ENCODE measurements around the gene GSPT1. TPM values are rescaled to one million over a fixed set of nuclear protein-coding genes. Genes with fewer than 3 reads are reported as not detected.

Gene GSPT1
- total RNA-seq, 1 experiment from 2014 or later = 101 TPM

GRCh38 chr16:11913425-11914079, 2.2 kb downstream of the GSPT1 start:
- DNase-seq (ENCODE audit: low read depth) = peak; percentile 45

- peak; percentile 37 for DNase-seq (ENCODE audit: low read depth)
These were observed 5.9 kb downstream of the GSPT1 start for GRCh38 chr16:11909653-11910545.

GRCh38 chr16:11907160-11907970, 8.4 kb downstream of the GSPT1 start:
- no peak for DNase-seq (ENCODE audit: low read depth)

GRCh38 chr16:11903906-11904305, 11.8 kb downstream of the GSPT1 start:
- DNase-seq (ENCODE audit: low read depth) = no peak

- peak; percentile 52 for DNase-seq (ENCODE audit: low read depth)
These were observed 14.7 kb downstream of the GSPT1 start for GRCh38 chr16:11901091-11901490.

- peak; percentile 65 for DNase-seq (ENCODE audit: low read depth)
These were observed 19.1 kb downstream of the GSPT1 start for GRCh38 chr16:11896486-11897176.

DNA sequence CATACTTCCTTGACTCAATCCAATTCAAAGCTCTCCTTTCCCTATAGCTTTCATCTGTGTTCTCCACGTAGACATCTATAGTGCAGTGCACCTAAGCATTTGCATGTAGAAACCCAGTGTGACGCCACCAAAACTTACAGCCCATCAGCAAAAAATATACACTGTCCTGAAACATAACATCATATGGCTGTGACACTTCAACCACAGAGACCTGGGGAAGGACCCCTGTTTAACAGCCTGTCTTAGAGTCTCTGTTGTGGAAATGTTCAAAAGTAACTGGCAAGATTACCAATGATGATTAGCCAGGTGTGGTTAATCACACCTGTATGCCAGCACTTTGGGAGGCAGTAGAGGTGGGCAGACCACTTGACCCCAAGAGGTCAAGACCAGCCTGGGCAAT, 22.2 kb downstream of the GSPT1 start:
- DNase-seq (ENCODE audit: low read depth) = no peak

GRCh38 chr16:11892761-11893160, 23.0 kb downstream of the GSPT1 start:
- DNase-seq (ENCODE audit: low read depth) = no peak

- no peak for DNase-seq (ENCODE audit: low read depth)
These were observed 25.4 kb downstream of the GSPT1 start for GRCh38 chr16:11890231-11890965.

DNA sequence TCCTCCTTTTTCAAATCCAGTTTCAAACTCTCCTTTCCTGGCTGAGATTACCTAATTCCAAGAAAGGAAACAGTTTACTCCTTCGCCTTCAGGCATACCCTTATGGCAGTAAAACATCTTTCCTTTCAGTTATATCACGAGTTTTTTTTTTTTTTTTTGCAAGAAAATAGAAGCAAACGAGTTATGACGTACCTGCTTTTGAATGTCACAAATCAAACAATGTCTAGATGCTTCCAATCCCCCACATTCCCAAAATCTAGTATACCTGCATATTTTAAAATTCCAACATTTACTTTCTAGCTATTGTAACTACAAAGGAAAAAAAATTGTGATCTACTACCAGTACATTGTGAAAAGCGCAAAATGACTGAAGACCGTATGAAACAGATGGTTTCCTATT, 28.9 kb downstream of the GSPT1 start:
- DNase-seq (ENCODE audit: low read depth) = no peak

DNA sequence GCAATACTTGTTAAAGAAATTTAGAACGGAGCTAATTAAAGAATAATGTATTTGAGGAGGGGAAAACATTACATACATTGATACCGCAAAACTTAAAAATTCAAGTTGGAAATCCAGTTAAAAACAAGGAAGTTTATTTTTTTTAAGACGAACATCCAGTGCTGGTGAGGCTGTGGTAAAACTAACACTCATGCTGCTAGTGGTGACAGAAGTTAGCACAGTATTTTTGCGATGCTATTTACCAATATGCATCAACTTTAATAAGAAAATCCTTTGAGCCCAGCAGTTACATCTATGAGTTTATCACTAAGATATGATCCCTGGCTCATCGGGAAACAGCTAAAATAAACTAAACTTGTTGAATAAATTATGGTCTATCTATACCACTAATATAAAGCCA, 31.7 kb downstream of the GSPT1 start:
- no peak for DNase-seq (ENCODE audit: low read depth)

DNA sequence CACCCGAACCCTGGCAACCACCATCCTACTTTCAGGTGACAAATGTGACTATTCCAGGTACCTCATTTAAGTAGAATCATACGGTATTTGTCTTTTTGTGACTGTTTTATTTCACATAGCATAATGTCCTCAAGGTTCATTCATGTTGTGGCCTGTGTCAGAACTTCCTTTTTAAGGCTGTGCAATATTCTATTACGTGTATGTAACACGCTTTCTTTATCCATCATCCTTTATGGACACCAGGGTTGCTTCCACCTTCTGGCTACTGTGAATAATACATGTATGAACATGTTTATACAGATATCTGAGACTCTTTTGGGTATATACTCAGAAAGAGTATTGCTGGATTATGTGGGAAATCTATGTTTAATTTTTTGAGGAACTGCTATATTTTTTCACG, 35.7 kb downstream of the GSPT1 start:
- DNase-seq (ENCODE audit: low read depth) = no peak

DNA sequence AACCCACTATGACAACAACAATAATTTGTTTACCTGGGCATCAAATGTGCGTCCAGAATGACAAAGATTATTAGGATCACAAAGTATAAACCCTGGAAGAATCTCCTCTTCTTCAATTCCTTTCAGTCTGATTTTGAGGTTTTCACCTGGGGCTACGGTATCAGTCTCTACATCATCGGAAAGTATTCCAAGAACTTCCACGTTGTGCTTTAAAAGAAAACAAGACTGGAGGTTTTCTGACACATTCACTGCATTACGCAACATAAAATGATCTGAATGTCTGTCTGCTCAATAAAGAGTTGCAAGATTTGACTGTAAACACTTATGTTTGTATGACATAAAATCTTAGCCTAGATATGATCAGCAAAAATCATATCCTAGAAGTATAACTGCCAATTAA, 38.4 kb downstream of the GSPT1 start:
- peak; percentile 16 for DNase-seq (ENCODE audit: low read depth)

- DNase-seq (ENCODE audit: low read depth) = no peak
These were observed 39.5 kb downstream of the GSPT1 start for GRCh38 chr16:11876306-11876705.

DNA sequence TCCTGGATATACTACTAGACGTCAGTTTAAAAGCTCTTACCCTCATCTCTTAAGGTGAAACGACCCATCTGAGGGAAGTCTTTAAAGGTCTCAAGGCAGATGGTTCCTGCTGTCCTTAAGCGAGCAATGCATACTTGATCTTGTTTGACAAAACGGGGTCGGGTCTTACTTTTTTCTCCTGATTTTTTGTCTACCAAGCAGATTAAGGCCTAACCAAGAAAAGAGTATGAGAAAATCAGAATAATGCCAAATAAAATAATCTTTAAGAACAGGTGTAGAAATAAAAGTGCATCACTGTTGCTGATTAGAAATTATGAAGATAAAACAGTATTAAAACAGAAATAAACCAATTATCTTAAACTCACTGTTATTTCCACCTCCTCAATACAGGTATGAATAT, 40.0 kb downstream of the GSPT1 start:
- DNase-seq (ENCODE audit: low read depth) = no peak

DNA sequence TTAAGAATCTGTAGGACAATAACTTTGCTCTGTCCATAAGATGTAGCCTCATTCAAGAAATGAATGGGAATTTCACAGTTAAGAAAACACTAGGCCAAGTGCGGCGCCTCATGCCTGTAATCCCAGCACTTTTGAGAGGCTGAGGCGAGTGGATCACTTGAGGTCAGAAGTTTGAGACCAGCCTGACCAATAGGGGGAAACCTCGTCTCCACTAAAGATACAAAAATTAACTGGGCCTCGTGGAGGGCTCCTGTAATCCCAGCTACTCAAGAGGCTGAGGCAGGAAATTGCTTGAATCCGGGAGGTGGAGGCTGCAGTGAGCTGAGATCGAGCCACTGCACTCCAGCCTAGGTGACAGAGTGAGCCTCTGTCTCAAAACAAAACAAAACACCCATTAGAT, 44.6 kb downstream of the GSPT1 start:
- peak; percentile 40 for DNase-seq (ENCODE audit: low read depth)

DNA sequence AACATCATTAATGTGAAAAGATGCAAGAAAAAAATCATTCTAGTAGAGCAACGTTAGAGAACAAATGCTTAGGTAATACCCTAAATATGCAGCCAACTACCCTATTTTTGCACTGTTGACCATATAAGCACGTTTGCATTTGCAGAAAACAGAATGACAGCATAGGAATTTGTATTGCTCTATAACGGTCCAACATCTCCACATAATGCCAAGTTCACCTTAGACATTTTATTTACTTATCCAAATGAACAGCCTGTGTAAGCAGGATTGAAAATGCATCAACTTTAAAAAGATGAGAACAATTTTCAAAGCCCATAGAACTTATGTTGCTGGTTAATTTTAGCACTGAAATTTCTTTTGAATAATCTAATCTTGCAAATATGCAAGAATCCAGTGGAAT, 45.4 kb downstream of the GSPT1 start:
- DNase-seq (ENCODE audit: low read depth) = no peak

GRCh38 chr16:11869353-11870228, 46.2 kb downstream of the GSPT1 start:
- no peak for DNase-seq (ENCODE audit: low read depth)

GRCh38 chr16:11868412-11868980, 47.3 kb downstream of the GSPT1 start:
- DNase-seq (ENCODE audit: low read depth) = no peak

Measured in LHCN-M2 (cell line).